OCI-LY1 (cell line): ENCODE results near the gene FDXACB1.

Experiments used
- H2AFZ ChIP-seq: fragments of 200-600 bp; sonication (generic), shearing (Covaris generic); 2 replicates; pipeline ENCODE4 v1.6.0; 2014; ENCODE audit warnings: antibody characterized with exemption, mild to moderate bottlenecking, low read length
- H3F3A ChIP-seq: fragments of 200-600 bp; sonication (generic), shearing (Covaris generic); 2 replicates; pipeline ENCODE4 v1.6.0; 2014; ENCODE audit warnings: mild to moderate bottlenecking, antibody characterized with exemption, low read length, moderate library complexity; ENCODE audit not compliant: insufficient read depth
- H3K27ac ChIP-seq: fragments of 200-600 bp; sonication (generic); 2 replicates; pipeline ENCODE4 v1.5.1; 2014; ENCODE audit warnings: low read length, mixed run types, mild to moderate bottlenecking, low read depth; ENCODE audit not compliant: poor library complexity, severe bottlenecking
- H3K27me3 ChIP-seq: fragments of 200-600 bp; sonication (generic); 2 replicates; pipeline ENCODE4 v1.6.0; 2014; ENCODE audit warnings: antibody characterized with exemption, mild to moderate bottlenecking, low read length, moderate library complexity; ENCODE audit not compliant: insufficient read depth
- H3K36me3 ChIP-seq: fragments of 200-600 bp; sonication (generic); 2 replicates; pipeline ENCODE4 v1.6.1; 2014; ENCODE audit warnings: mild to moderate bottlenecking, antibody characterized with exemption, low read length, moderate library complexity, mixed read lengths; ENCODE audit not compliant: insufficient read depth
- H3K4me1 ChIP-seq: fragments of 200-600 bp; sonication (generic); 2 replicates; pipeline ENCODE4 v1.5.1; 2014; ENCODE audit warnings: mild to moderate bottlenecking, low read length, moderate library complexity; ENCODE audit not compliant: insufficient read depth, severe bottlenecking
- H3K4me2 ChIP-seq: fragments of 200-600 bp; sonication (generic), shearing (Covaris generic); 2 replicates; pipeline ENCODE4 v1.6.1; 2014; ENCODE audit warnings: low read length
- H3K4me3 ChIP-seq: fragments of 200-600 bp; sonication (generic); 2 replicates; pipeline ENCODE4 v1.5.1; 2014; ENCODE audit warnings: low read length, low read depth, mild to moderate bottlenecking, mixed read lengths; ENCODE audit not compliant: poor library complexity, severe bottlenecking
- H3K79me2 ChIP-seq: fragments of 200-600 bp; shearing (Covaris generic); 2 replicates; pipeline ENCODE4 v1.6.1; 2016; ENCODE audit warnings: mixed run types, low read length, mixed read lengths; ENCODE audit not compliant: insufficient read depth
- H3K9ac ChIP-seq: fragments of 200-600 bp; sonication (generic), shearing (Covaris generic); 2 replicates; pipeline ENCODE4 v1.6.1; 2014; ENCODE audit warnings: mild to moderate bottlenecking, low read length, mixed read lengths
- H3K9me2 ChIP-seq: fragments of 200-600 bp; sonication (generic), shearing (Covaris generic); 2 replicates; pipeline ENCODE4 v1.6.1; 2014; ENCODE audit warnings: low read depth, mild to moderate bottlenecking, low read length, mixed read lengths
- H3K9me3 ChIP-seq: fragments of 200-600 bp; shearing (Covaris generic); 2 replicates; pipeline ENCODE4 v1.6.1; 2014; ENCODE audit warnings: low read length, mixed read lengths
- H4K20me1 ChIP-seq: fragments of 200-600 bp; sonication (generic), shearing (Covaris generic); 2 replicates; pipeline ENCODE4 v1.6.0; 2016; ENCODE audit warnings: mild to moderate bottlenecking, low read length; ENCODE audit not compliant: insufficient read depth
- CTCF ChIP-seq: fragments of 200-600 bp; sonication (generic), shearing (Covaris generic); IDR thresholded peaks from 2 replicates; pipeline ENCODE4 v1.5.1; 2017; ENCODE audit warnings: mild to moderate bottlenecking, antibody characterized with exemption, low read length, moderate library complexity, mixed read lengths
- EZH2 ChIP-seq: fragments of 200-600 bp; sonication (generic), shearing (Covaris generic); IDR thresholded peaks from 2 replicates; pipeline ENCODE4 v1.8.0; 2017; ENCODE audit warnings: borderline replicate concordance, mixed run types, mild to moderate bottlenecking, antibody characterized with exemption, low read length, moderate library complexity, mixed read lengths

FDXACB1 gene

GRCh38 chr11:111908639-111909305 lies 29.8 kb upstream of the FDXACB1 start:
- no peaks in the 10 kb centered on the region for H3K79me2 ChIP-seq

GRCh38 chr11:111906680-111907079 lies 27.7 kb upstream of the FDXACB1 start:
- H3K9me3 ChIP-seq = 0 out of 2 replicates have a peak, but pooled peaks cover 2% of the 10 kb centered on the region
- no peak overlapping the region for H2AFZ ChIP-seq
- no peaks in the 10 kb centered on the region for H3K79me2 ChIP-seq
- no peaks in the 10 kb centered on the region for H3K9me2 ChIP-seq
- H3K9ac ChIP-seq = no peak overlapping the region
- H3F3A ChIP-seq = no peaks in the 10 kb centered on the region
- H3K4me2 ChIP-seq = no peak overlapping the region
- H3K27ac ChIP-seq = no peak overlapping the region
- TF ChIP-seq CTCF = no peak
- H3K4me3 ChIP-seq = no peak overlapping the region
- no peaks in the 10 kb centered on the region for H3K36me3 ChIP-seq
- no peaks in the 10 kb centered on the region; the same call in 1 of the 2 replicates for H3K27me3 ChIP-seq
- no peaks in the 10 kb centered on the region for H3K4me1 ChIP-seq
- no peaks in the 10 kb centered on the region for H4K20me1 ChIP-seq

More at GRCh38 chr11:111908639-111909305, 29.8 kb upstream of the FDXACB1 start:
- H3K9me3 ChIP-seq = no peaks in the 10 kb centered on the region
- H3F3A ChIP-seq = no peaks in the 10 kb centered on the region
- H3K27me3 ChIP-seq = peaks cover under 1% of the 10 kb centered on the region; the same call in 1 of the 2 replicates
- no peak overlapping the region for H3K4me3 ChIP-seq
- no peaks in the 10 kb centered on the region for H3K4me1 ChIP-seq
- H2AFZ ChIP-seq = no peak overlapping the region
- H3K27ac ChIP-seq = no peak overlapping the region
- H3K9ac ChIP-seq = no peak overlapping the region
- H3K9me2 ChIP-seq = no peaks in the 10 kb centered on the region
- H4K20me1 ChIP-seq = no peaks in the 10 kb centered on the region
- no peak for TF ChIP-seq CTCF
- TF ChIP-seq EZH2 = no peak
- H3K4me2 ChIP-seq = no peak overlapping the region
- H3K36me3 ChIP-seq = no peaks in the 10 kb centered on the region

GRCh38 chr11:111905411-111905810 lies 26.4 kb upstream of the FDXACB1 start:
- H3K27ac ChIP-seq = no peak overlapping the region
- no peaks in the 10 kb centered on the region for H4K20me1 ChIP-seq
- no peak overlapping the region for H3K4me3 ChIP-seq
- 0 out of 2 replicates have a peak, but pooled peaks cover 2% of the 10 kb centered on the region for H3K9me3 ChIP-seq
- no peak overlapping the region for H3K4me2 ChIP-seq
- H3K4me1 ChIP-seq = no peaks in the 10 kb centered on the region
- H3F3A ChIP-seq = no peaks in the 10 kb centered on the region
- H2AFZ ChIP-seq = no peak overlapping the region
- H3K79me2 ChIP-seq = no peaks in the 10 kb centered on the region
- H3K27me3 ChIP-seq = no peaks in the 10 kb centered on the region; the same call in 1 of the 2 replicates
- H3K9ac ChIP-seq = no peak overlapping the region
- no peaks in the 10 kb centered on the region for H3K9me2 ChIP-seq
- TF ChIP-seq CTCF = no peak
- no peaks in the 10 kb centered on the region for H3K36me3 ChIP-seq
